ENCODE measurements around the gene CDK14.

CDK14 gene

GRCh38 chr7:90642978-90643377, 46.9 kb downstream of the CDK14 start:
- DNase-seq, result no peak

DNA sequence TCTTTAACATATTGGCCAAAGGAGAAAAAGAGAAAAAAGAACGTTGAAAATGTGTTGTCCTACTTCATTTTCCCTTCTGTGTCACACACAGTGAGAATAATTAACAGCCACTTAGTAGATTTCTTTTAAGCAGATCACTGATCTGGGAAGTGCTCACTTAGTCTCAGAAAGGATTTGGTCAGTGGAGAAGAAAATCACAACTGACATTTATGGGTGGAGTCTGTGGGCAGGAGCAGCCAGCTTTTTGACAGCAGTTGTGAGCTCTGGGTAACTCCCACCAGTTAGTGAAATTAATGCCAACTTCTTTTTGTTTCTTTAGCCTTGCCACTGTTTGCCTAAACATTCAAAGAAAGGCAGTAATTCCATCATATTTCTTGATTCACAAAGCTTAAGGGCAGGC, 49.7 kb downstream of the CDK14 start:
- no peak for DNase-seq

DNA sequence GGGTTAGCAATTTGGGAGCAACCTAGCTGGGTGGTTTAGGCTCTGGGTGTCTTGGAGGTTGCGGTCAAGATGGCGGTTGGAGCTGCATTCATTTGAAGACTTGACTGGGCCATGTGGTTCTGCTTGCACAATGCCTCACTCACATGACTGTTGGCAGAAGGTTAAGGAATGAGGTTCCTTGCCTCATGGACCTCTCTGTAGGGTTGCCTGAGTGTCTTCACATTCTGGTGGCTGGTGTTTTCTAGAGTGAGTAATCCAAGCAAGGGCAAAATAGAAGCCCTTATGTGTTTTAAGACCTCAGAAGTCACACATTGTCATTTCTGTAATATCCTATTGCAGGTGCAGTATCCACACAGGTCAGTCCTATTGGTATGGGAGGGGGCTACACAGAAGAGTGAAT, 52.0 kb downstream of the CDK14 start:
- DNase-seq, result no peak

- no peak for DNase-seq
Observed at GRCh38 chr7:90648834-90649233, 52.7 kb downstream of the CDK14 start.

- DNase-seq, result no peak
Observed at GRCh38 chr7:90654718-90655427, 58.8 kb downstream of the CDK14 start.

GRCh38 chr7:90655566-90655965, 59.4 kb downstream of the CDK14 start:
- DNase-seq, result no peak

DNA sequence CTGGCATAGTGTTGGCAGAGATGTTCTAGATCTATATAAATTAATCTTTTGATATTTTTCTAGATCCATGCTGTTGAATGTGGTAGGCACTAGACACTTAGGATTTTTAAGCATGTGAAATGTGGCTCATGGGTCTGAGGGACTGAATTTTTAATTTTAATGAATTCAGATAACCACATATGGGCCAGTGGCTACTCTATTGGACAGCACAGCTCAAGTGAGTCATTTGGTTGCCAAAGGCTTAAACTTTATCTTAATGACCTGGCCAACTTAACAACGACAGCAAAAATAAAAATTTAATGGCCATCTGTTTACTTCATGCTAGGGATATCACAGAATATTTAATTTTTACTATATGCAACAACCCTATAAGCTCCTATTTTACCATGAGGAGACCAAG, 61.4 kb downstream of the CDK14 start:
- no peak for DNase-seq

- DNase-seq, result no peak
Observed at GRCh38 chr7:90660100-90660499, 64.0 kb downstream of the CDK14 start.

- no peak for DNase-seq
Observed at GRCh38 chr7:90660819-90661218, 64.7 kb downstream of the CDK14 start.

DNA sequence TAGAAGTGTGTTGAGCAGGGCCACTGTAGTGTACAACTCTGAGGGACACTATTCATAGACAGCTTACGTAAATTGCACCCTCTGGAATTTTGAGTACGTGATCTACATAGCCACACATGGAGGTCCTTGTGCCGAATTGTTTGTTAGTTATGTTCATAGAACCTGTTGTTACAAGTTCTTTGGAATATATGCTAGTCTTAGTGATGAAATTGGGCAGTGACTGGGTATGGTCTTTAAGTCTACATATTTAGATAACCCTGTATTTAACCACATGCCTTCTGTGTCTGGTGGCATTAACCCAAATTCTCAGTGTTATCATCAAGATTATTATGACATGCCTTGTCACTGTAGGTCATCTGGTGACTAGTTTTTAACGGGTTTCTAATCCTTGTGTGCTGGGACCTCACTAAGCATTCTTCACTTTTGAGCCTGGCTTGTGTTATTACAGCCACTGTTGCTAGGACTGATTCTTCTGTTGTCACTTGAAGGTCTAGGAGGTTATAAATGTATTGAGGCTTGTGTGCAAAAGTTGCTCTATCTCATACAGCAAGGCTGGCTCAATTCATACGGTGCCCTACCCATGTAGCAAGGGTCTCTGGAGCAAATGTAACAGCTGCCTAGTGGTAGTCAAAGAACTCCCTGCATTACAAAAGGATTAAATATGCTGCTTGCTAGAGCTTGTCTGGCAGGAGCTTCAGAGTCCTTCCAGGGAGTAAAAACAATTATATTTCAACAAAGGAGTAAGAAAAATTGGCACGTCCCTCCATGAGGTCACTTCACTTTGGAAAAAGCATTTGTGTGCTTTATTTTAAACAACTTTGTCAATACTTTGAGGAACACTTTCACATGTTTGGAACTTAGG, 65.4 kb downstream of the CDK14 start:
- DNase-seq, result no peak

- no peak for DNase-seq
Observed at GRCh38 chr7:90663176-90663575, 67.1 kb downstream of the CDK14 start.

GRCh38 chr7:90666186-90666585, 70.1 kb downstream of the CDK14 start:
- no peak for DNase-seq

DNA sequence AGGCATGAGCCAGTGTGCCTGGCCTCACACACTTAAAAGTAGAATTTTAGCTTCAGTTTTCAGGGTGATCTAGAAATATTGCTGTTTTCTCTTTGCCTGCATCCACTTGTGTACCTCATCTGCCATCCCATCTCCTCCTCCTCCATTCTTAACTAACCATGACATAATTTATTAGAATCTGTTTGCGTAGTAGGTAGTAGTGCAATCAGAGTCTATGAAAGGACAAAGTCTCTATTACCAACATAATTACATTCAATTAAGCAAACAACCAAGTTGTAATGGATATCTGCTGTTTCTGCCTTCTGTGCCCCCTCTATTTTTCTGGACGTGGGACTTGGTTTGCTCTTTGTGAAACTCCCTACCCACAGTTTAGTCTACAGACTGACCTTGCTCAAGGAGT, 72.9 kb downstream of the CDK14 start:
- DNase-seq, result no peak

DNA sequence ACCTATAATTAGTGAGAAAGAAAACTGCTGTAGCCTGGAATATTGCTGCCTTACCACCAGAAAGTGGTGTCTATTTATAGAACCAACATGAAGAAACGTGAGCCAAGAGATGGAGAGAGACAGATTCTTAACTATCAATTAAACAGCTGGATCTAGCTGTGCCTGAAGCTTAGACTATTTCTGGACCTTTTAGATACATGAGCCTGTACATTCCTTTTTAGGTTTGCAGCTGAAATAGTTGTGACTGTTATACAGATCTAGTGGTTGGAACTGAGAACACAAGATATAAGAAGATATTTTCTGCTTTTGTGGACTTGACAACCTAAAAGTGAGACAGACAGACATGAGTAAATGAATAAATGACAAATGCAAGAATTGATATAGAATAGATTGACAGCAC, 73.4 kb downstream of the CDK14 start:
- DNase-seq, result no peak

GRCh38 chr7:90671571-90671970, 75.5 kb downstream of the CDK14 start:
- no peak for DNase-seq

DNA sequence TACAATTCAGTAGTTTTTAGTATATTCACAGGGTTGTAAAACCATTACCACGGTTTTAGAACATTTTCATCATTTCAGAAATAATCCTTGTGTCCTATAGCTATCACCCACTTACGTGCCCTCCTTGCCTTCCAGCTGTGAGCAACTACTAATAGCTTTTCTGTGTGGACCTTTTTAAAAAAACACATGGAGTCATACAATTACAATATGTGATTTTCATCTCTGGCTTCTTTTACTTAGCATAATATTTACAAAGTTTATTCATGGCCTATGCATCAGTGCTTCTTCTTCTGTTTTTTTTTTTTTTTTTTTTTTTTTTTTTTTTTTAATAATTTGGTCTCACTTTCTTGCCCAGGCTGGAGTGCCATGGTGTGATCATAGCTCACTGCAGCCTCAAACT, 76.1 kb downstream of the CDK14 start:
- DNase-seq, result no peak

GRCh38 chr7:90674625-90675024, 78.5 kb downstream of the CDK14 start:
- DNase-seq, result no peak

GRCh38 chr7:90675982-90676381, 79.9 kb downstream of the CDK14 start:
- no peak for DNase-seq

DNA sequence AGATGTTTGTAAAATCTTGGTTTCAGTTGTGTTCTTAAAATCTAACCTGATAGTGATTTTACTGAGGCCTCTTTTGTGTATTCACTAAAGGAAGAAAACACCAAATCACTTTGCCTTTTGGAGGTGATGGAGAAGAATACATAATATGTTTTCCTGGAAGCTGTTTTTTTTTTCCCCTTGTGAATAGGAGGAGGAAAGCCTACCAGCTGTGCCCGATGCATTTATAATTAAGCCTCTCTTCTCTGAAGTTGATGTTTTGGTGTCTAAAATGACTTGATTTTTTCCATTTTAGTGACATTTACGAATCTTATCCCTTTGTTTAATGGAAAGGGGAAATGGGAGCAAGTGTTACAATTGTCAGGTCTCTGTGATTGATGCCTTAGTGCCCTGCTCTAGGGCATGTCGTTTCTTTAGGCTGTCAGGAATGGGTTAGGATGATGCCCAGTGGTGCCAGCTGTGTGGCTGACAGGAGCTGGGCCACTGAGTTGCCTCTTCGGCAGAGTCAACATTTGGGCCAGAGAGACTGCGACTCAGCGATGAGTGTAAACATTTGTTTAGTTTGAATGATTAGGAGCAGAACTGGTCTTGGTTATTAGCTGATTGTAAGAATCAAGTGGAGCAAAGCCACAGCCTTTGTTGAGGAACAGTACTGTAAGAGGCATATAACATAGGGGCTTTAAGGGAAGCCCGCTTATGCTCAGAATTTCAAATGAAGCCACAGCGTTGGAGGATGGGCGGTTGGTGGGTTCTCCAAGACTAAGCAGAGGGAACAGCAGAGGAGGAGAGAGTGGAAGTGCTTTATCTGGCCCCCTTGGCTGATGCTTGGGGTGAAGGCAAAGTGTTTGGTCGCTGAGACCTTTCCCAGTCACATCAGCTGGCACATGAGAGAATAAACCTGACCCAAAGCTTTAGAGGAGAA, 81.6 kb downstream of the CDK14 start:
- DNase-seq, result no peak

DNA sequence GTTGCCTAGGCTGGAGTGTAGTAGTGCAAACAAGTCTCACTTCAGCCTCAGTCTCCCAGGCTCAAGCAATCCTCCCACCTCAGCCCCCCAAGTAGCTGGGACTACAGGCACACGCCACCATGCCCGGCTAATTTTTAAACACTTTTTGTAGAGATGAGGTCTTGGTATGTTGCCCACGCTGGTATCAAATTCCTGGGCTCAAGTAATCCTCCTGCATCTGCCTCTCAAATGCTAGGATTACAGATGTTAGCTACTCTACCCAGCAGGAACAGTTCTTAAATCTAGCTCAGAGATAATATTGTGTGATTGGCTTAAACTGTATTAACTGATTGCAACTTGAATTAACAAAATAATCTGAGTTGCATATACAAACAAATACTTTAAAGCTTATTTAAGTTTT, 82.9 kb downstream of the CDK14 start:
- no peak for DNase-seq

DNA sequence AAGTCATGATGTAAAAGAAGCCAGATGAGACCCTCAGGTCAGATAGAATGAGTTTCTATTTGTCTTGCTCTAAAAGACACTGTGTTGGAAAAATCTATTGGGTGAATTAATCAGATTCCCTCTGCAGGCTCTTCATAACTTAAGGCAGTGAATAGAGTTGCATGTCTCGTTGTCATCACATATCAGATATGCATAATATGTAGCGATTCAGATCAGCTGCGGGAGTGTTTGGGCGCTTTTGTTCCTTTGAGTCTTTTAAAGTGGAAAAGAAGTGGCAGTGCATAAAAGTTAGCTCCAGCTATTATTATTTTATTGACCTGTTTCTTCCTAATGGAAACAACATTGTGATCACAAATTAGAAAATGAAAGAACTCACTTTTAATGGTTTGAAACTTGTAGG, 84.4 kb downstream of the CDK14 start:
- DNase-seq, result no peak

DNA sequence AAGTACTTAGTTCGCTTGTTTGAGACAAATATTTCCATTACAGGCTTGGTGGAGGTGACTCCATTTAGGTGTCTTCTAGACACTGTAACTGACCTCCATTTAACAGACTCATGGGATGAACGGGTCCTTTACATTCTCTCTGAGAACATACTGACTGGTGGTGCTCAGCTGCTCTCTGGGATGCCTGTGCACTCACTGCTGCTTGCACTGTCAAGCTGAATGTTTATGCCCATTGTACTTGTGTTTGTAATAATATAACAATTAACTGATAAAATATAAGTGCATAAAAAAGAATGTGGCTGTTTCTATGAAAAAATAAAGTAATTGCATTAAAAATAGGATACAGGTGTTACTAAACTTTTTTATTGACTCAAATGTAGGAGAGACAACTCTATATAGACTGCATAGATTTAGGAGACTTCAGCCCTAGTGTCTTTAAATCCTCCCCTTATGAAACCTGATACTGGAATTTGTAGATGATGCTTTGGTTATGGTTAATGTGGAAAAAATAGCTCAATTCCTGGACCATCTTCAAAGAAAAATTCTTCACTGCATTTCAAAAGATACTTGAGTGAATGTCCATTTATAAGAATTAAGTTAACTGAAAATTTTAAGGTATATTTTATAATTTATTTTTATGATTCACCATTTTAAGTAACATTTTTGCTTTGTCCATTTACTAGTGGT, 85.4 kb downstream of the CDK14 start:
- no peak for DNase-seq

GRCh38 chr7:90686146-90686545, 90.0 kb downstream of the CDK14 start:
- DNase-seq, result no peak

All from NCI-H2081 treated with DMSO at 0.1 percent for 48 hours (cell line).